GM12872 (cell line): ENCODE data around the gene DEDD.

Experiments
- CTCF ChIP-seq: IDR thresholded peaks from 3 replicates; pipeline ENCODE4 v1.5.1; 2011; ENCODE audit warnings: low read depth, mild to moderate bottlenecking, low read length, moderate library complexity; ENCODE audit not compliant: insufficient read depth

Gene DEDD

GRCh38 chr1:161090617-161091016 lies 41.9 kb downstream of the DEDD start:
- no peak for TF ChIP-seq CTCF

- no peak for TF ChIP-seq CTCF
These were observed 42.5 kb downstream of the DEDD start for GRCh38 chr1:161089938-161090337.

- no peak for TF ChIP-seq CTCF
These were observed 43.1 kb downstream of the DEDD start, which contains the start of gene NECTIN4 for GRCh38 chr1:161089251-161089924. Gene NECTIN4 (minus strand): TSS chr1:161089558. CDS start chr1:161089296, 262 bp downstream.

- no peak for TF ChIP-seq CTCF
These were observed 43.8 kb downstream of the DEDD start for GRCh38 chr1:161088587-161089110.

GRCh38 chr1:161086457-161086856 lies 46.0 kb downstream of the DEDD start:
- no peak for TF ChIP-seq CTCF

GRCh38 chr1:161085165-161085564 lies 47.3 kb downstream of the DEDD start:
- TF ChIP-seq CTCF, result no peak

- no peak for TF ChIP-seq CTCF
These were observed 47.9 kb downstream of the DEDD start for GRCh38 chr1:161084597-161084988.
